ENCODE results near the gene MOCS2. TPM values are rescaled to one million over a fixed set of nuclear protein-coding genes. Genes with fewer than 3 reads are reported as not detected.
A peak's percentile ranks its signal among the peaks of the same experiment; 100 is the strongest.
"Not testable (repeated sequence)": the region's sequence is repeated elsewhere in the genome, so short reads cannot be mapped to it uniquely, and the experiment has no call there.

Gene MOCS2
- 41.4 TPM for total RNA-seq

DNA sequence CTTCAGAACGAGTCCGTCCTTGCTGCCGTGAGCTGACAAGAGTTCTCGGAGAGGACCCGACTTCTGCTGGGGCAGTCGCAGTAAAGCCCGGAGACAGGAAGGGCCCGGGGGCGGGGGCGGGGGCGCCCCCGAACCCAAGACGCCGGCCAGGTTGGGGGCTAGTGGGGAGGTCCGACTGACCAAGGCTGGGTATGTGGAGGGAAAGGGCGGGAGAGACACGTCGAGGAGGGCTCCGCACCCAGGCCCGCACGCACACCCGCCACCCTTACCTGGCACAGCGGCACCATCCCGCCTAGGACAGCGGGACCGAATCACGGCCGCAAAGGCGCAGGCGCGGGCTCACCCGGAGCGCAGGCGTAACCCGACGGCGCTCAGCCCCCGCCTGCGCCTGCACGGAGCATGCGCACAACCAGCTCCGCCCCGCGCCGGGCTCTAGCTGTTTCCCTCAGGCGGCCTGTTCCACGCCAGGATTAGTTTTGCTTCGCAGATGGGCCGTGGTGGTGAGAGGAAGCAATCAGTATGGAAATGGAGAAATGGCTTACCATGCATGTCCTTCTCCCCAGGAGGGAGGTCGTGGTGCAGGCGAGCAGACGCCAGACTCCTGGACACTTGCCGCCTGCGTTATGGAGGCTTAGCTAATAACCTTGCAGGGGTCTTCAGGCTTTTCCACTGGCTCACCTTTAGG lies at the start of gene MOCS2:
Gene MOCS2 (minus strand): TSS at position 315 of the 685 bp plus-strand sequence. CDS start 2,583 bp downstream, outside the sequence.
- intact Hi-C loops (cut with DNase I): no loop called here
- DNase-seq (ENCODE audit: low spot score): peak; percentile 94
- ATAC-seq: peak; percentile 100

- ATAC-seq: no peak
- no peak for DNase-seq (ENCODE audit: low spot score)
- intact Hi-C loops (cut with DNase I): no loop called here
These were observed 42.3 kb upstream of the MOCS2 start for GRCh38 chr5:53151713-53152458.

DNA sequence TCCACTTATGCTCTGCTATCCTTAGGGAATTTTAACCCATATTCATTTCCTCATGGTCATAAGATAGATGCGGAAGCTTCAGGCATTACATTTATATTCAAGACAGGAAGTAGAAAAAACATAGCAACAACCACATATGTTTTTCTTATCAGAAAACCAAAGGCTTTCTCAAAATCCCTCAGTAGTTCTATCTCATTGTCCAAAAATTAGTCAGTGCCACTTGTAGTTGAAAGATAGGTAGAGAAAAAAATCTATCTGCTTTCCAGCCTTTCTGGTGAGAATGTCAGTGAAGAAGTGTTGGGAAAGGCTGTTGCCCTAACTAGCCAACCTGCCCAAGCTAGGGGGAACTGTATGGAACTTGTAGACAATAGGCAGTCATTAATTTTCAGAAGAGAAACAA lies 23.5 kb upstream of the MOCS2 start:
- ATAC-seq (no peak), DNase-seq (ENCODE audit: low spot score) (no peak)
- intact Hi-C loops (cut with DNase I): no loop called here

GRCh38 chr5:53130266-53130665 lies 20.7 kb upstream of the MOCS2 start:
- DNase-seq (ENCODE audit: low spot score) (no peak), ATAC-seq (no peak)
- intact Hi-C loops (cut with DNase I): no loop called here

DNA sequence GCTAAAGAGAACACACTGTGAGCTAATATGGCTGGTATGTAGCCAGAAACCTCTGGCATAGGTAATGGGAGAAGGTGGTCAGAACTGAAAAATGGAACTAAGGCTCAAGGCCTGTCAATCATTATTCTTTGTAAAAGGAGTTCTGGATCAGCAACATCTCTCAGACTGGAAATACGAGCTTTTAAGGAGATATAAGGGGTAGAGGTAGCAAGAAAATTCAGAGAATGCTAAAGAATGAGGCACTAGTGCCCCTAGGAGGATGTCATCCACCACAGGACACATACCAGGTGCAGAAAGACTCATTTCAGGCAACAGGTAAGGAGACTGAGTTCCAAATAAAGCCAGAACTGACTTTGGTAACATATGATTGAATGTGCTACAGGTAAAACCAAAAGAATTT lies 18.9 kb upstream of the MOCS2 start:
- ATAC-seq: no peak
- intact Hi-C loops (cut with DNase I): no loop called here

GRCh38 chr5:53127107-53127506 lies 17.6 kb upstream of the MOCS2 start:
- no peak for DNase-seq (ENCODE audit: low spot score)
- no peak for ATAC-seq
- intact Hi-C loops (cut with DNase I): no loop called here

More for the DNA sequence above, 18.9 kb upstream of the MOCS2 start:
- DNase-seq (ENCODE audit: low spot score): no peak

DNA sequence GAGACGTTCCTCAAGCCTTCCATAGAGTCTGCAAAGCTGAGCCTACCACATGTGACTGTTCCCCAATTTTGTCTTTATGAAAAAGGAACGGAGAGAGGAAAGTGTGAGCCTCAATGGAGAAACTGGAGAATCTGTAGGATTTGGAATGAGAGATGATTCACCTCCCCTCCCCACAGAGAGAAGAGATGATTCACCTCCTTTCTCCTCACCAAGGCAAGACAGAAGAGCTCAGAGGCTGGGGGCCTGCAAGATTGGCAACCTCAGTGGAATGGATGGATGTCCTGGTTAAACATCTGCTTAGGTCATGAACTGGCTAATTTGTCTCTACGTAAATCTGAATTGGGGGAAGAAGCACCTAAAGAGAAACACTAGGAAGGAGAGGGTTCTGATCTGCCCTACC lies 17.0 kb upstream of the MOCS2 start:
- ATAC-seq (no peak), DNase-seq (ENCODE audit: low spot score) (no peak)
- intact Hi-C loops (cut with DNase I): no loop called here

GRCh38 chr5:53123702-53124101 lies 14.1 kb upstream of the MOCS2 start:
- DNase-seq (ENCODE audit: low spot score) (no peak), ATAC-seq (no peak)
- intact Hi-C loops (cut with DNase I): no loop called here

GRCh38 chr5:53120165-53120564 lies 10.6 kb upstream of the MOCS2 start:
- intact Hi-C loops (cut with DNase I): no loop called here
- no peak for ATAC-seq

DNA sequence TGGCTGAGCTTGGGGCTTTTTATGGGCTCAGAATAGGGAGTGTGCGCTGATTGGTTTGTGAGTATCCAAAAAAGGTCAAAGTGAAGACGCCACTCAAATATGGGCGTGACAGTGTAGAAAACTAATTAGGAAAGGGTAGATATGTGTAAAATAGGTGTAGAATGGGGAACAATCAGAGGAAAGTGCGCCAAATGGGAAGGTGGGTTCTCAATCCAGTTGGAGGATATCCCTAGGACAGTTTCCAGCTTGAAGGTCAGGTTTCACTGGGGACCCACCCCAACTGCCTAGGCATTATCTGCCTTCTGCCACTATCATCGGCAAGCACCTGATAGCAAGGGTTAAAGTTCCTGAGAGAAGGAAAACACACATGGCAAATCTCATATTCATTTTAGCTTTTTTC lies 9.3 kb upstream of the MOCS2 start:
- no peak for ATAC-seq
- intact Hi-C loops (cut with DNase I): no loop called here

More at GRCh38 chr5:53120165-53120564, 10.6 kb upstream of the MOCS2 start:
- no peak for DNase-seq (ENCODE audit: low spot score)

DNA sequence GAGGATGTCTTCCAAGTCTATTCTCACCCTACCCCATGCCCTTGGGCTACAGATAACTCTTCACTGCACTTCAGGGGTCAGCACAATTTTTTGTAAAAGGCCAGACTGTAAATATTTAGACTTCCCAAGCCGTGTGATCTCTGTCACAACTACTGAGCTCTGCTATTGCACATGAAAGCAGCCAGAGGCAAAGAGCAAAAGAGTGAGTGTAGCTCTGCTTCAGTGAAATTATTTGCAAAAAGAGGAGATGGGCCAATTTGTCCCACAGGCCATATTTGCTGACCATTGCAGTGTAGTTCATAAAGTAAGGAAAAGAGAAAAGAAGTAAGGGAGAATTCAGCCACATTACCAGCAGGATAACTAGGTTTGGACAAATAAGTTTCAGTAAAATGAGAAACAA lies 7.0 kb upstream of the MOCS2 start:
- ATAC-seq (no peak), DNase-seq (ENCODE audit: low spot score) (no peak)
- intact Hi-C loops (cut with DNase I): no loop called here

More for the DNA sequence above, 9.3 kb upstream of the MOCS2 start:
- no peak for DNase-seq (ENCODE audit: low spot score)

- no peak for ATAC-seq
- intact Hi-C loops (cut with DNase I): no loop called here
These were observed 5.4 kb upstream of the MOCS2 start for GRCh38 chr5:53114988-53115387.

GRCh38 chr5:53113947-53114346 lies 4.4 kb upstream of the MOCS2 start:
- intact Hi-C loops (cut with DNase I): no loop called here
- ATAC-seq (no peak), DNase-seq (ENCODE audit: low spot score) (no peak)

More at GRCh38 chr5:53114988-53115387, 5.4 kb upstream of the MOCS2 start:
- DNase-seq (ENCODE audit: low spot score): no peak

DNA sequence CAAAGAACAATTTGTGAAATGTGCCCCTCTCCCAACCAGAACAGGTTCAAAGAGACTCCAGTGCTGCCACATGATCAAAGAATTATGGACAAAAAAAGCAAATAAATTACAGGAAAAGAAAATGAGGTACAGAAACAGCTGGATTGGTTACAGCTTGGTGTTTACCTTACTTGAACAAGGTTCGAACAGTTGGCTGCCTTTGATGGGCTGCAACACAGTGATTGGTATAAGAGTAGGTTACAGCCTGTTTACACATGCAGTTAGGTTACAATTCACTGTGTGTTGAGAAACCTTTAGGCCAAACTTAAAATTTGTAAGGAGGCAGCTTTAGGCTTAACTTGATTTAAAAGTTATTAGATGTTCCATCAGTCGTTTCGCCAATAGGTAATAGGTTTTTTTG lies 3.4 kb upstream of the MOCS2 start:
- no peak for DNase-seq (ENCODE audit: low spot score)
- intact Hi-C loops (cut with DNase I): no loop called here
- ATAC-seq: no peak

- intact Hi-C loops (cut with DNase I); ATAC-seq; DNase-seq (ENCODE audit: low spot score): not testable (repeated sequence)
These were observed 2.8 kb upstream of the MOCS2 start for GRCh38 chr5:53112307-53112706.

GRCh38 chr5:53111139-53111538 lies 1.6 kb upstream of the MOCS2 start:
- ATAC-seq (no peak), DNase-seq (ENCODE audit: low spot score) (no peak)

GRCh38 chr5:53110156-53110555 lies 599 bp upstream of the MOCS2 start:
- DNase-seq (ENCODE audit: low spot score) (no peak), ATAC-seq (no peak)
- intact Hi-C loops (cut with DNase I): no loop called here

More at GRCh38 chr5:53111139-53111538, 1.6 kb upstream of the MOCS2 start:
- intact Hi-C loops (cut with DNase I): no loop called here

GRCh38 chr5:53109056-53109442 lies 508 bp downstream of the MOCS2 start:
- ATAC-seq (peak; percentile 20), DNase-seq (ENCODE audit: low spot score) (no peak)
- intact Hi-C loops (cut with DNase I): no loop called here

GRCh38 chr5:53105611-53106300 lies 3.8 kb downstream of the MOCS2 start:
- DNase-seq (ENCODE audit: low spot score) (no peak), ATAC-seq (no peak)
- intact Hi-C loops (cut with DNase I): no loop called here

DNA sequence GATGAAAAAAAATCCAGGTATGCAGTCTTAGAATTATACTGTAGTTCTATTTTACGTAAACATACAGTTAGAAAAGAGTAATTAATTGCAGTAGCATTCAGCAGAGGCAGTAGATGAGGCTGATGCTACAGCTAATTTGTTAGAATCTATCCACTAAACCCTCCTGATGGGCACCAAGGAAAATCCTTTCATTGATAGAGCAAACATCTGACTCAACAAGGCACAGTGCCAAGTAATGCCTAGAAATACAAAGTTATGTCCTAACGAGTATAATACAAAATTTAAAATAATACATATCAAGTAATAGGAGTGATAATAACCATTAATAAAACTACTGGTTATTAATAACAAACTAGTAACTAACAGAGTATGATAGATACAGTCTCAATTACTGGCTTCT lies 9.0 kb downstream of the MOCS2 start:
- intact Hi-C loops (cut with DNase I): no loop called here
- ATAC-seq: no peak

More for the DNA sequence above, 9.0 kb downstream of the MOCS2 start:
- DNase-seq (ENCODE audit: low spot score): no peak

All from sciatic nerve (tissue), 2 donors.